ENCODE results near the gene TTC8.

DNA sequence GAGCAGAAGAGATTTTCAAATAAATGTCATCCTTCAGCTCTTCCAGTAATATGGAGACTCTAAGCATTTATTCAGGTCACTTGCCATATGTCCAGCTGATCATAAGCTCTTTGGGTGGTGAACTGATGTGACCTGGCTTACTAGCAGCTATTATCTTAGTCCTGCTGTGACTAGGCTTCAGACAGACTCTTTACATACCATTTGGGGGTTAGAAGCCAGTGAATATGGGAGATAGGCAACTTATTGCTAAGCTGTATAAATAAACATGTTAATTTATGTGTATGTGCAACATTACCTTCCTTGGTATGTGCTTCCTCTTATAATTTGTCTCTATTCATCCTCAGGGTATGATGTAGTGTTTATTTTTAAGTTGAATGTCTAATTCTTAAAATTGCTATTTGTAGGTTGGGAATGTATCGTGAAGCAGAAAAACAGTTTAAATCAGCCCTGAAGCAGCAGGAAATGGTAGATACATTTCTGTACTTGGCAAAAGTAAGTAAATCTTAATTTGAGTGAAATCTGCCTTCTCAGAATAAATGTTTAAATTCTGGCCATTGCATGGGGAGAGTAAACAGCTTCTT, 32.4 kb downstream of the TTC8 start:
- TF ChIP-seq, protein P1, sequence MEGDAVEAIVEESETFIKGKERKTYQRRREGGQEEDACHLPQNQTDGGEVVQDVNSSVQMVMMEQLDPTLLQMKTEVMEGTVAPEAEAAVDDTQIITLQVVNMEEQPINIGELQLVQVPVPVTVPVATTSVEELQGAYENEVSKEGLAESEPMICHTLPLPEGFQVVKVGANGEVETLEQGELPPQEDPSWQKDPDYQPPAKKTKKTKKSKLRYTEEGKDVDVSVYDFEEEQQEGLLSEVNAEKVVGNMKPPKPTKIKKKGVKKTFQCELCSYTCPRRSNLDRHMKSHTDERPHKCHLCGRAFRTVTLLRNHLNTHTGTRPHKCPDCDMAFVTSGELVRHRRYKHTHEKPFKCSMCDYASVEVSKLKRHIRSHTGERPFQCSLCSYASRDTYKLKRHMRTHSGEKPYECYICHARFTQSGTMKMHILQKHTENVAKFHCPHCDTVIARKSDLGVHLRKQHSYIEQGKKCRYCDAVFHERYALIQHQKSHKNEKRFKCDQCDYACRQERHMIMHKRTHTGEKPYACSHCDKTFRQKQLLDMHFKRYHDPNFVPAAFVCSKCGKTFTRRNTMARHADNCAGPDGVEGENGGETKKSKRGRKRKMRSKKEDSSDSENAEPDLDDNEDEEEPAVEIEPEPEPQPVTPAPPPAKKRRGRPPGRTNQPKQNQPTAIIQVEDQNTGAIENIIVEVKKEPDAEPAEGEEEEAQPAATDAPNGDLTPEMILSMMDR (IDR thresholded peaks at IDR 0.05), result no peak
- TF ChIP-seq POLR2A (IDR thresholded peaks at IDR 0.05) (no peak), POLR2AphosphoS5 (IDR thresholded peaks at IDR 0.05) (no peak)
